Measurements from ENCODE around the gene WDR72. TPM values are rescaled to one million over a fixed set of nuclear protein-coding genes. Genes with fewer than 3 reads are reported as not detected.

WDR72 gene
- polyA plus RNA-seq, 1 donor from 2014 or later, result 0.05 TPM

- TF ChIP-seq POLR2AphosphoS5 (IDR thresholded peaks at IDR 0.05), result no peak
- Histone ChIP-seq H3K4me3 (ENCODE audit: low read length) (no peak overlapping the region), H3F3A (ENCODE audit: insufficient read depth, low read length, poor library complexity, severe bottlenecking) (no peaks in the 10 kb centered on the region), H3K9ac (ENCODE audit: low read length) (no peak overlapping the region), H3K27ac (ENCODE audit: low read length) (no peak overlapping the region), H4K20me1 (ENCODE audit: insufficient read depth) (no peaks in the 10 kb centered on the region), H3K9me3 (ENCODE audit: low read length) (no peaks in the 10 kb centered on the region), H3K9me2 (ENCODE audit: insufficient read depth, low read length) (no peaks in the 10 kb centered on the region), H3K27me3 (ENCODE audit: insufficient read depth, low read depth, low read length) (no peaks in the 10 kb centered on the region), H3K79me2 (replicated peaks; ENCODE audit: insufficient read depth, low read length) (no peaks in the 10 kb centered on the region), H2AFZ (ENCODE audit: low read depth, low read length) (no peak overlapping the region), H3K36me3 (ENCODE audit: insufficient read depth, low read length) (no peaks in the 10 kb centered on the region), H3K4me2 (ENCODE audit: low read length) (no peak overlapping the region)
These were observed 141.0 kb downstream of the WDR72 start for GRCh38 chr15:53618461-53618860.

GRCh38 chr15:53611145-53611920, 148.1 kb downstream of the WDR72 start:
- Histone ChIP-seq H3K9me3 (ENCODE audit: low read length) (no peaks in the 10 kb centered on the region), H3K9me2 (ENCODE audit: insufficient read depth, low read length) (no peaks in the 10 kb centered on the region), H3K36me3 (ENCODE audit: insufficient read depth, low read length) (no peaks in the 10 kb centered on the region), H2AFZ (ENCODE audit: low read depth, low read length) (no peak overlapping the region), H3K79me2 (replicated peaks; ENCODE audit: insufficient read depth, low read length) (no peaks in the 10 kb centered on the region), H3K9ac (ENCODE audit: low read length) (no peak overlapping the region), H3F3A (ENCODE audit: insufficient read depth, low read length, poor library complexity, severe bottlenecking) (no peaks in the 10 kb centered on the region), H3K4me2 (ENCODE audit: low read length) (no peak overlapping the region), H3K27ac (ENCODE audit: low read length) (no peak overlapping the region), H3K27me3 (ENCODE audit: insufficient read depth, low read depth, low read length) (no peaks in the 10 kb centered on the region), H3K4me3 (ENCODE audit: low read length) (no peak overlapping the region), H4K20me1 (ENCODE audit: insufficient read depth) (no peaks in the 10 kb centered on the region)
- TF ChIP-seq RAD21 (conservative IDR thresholded peaks at IDR 0.05), result no peak
- TF ChIP-seq SMC3 (conservative IDR thresholded peaks at IDR 0.05; ENCODE audit: poor library complexity), result no peak
- TF ChIP-seq POLR2AphosphoS5 (IDR thresholded peaks at IDR 0.05), result no peak

DNA sequence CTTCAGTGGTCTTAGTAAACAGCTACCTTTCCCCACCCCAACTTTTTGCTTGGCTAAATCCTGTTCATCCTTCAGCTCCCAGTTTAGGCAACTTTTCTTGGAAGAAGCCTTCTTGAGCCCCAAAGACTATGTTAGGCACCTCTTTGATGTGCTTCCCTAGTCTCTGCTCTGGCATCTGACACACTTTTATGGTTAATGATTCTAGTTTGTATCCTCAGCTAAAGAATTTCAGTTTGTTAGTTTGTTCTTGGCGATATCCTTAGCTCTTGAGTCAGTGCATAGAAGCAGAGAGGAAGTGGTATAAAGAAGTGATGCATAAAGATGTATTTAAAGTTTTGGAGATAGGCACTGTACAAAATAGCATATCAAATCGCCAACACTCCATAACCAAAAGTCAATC, 168.4 kb downstream of the WDR72 start:
- H4K20me1 ChIP-seq (ENCODE audit: insufficient read depth), result no peaks in the 10 kb centered on the region
- H3K4me2 ChIP-seq (ENCODE audit: low read length), result no peak overlapping the region
- H3K9me3 ChIP-seq (ENCODE audit: low read length), result no peaks in the 10 kb centered on the region
- no peak overlapping the region for H3K27ac ChIP-seq (ENCODE audit: low read length)
- no peak overlapping the region for H3K9ac ChIP-seq (ENCODE audit: low read length)
- H2AFZ ChIP-seq (ENCODE audit: low read depth, low read length), result no peak overlapping the region
- TF ChIP-seq POLR2AphosphoS5 (IDR thresholded peaks at IDR 0.05) (no peak), EZH2 (IDR thresholded peaks at IDR 0.05; ENCODE audit: borderline replicate concordance, insufficient read depth, low read length, poor library complexity, severe bottlenecking) (no peak), EP300 (conservative IDR thresholded peaks at IDR 0.05; ENCODE audit: poor library complexity, severe bottlenecking) (no peak)
- H3K9me2 ChIP-seq (ENCODE audit: insufficient read depth, low read length), result no peaks in the 10 kb centered on the region
- H3K27me3 ChIP-seq (ENCODE audit: insufficient read depth, low read depth, low read length), result no peaks in the 10 kb centered on the region
- H3K79me2 ChIP-seq (replicated peaks; ENCODE audit: insufficient read depth, low read length), result no peaks in the 10 kb centered on the region
- no peaks in the 10 kb centered on the region for H3F3A ChIP-seq (ENCODE audit: insufficient read depth, low read length, poor library complexity, severe bottlenecking)
- no peaks in the 10 kb centered on the region for H3K36me3 ChIP-seq (ENCODE audit: insufficient read depth, low read length)
- H3K4me3 ChIP-seq (ENCODE audit: low read length), result no peak overlapping the region

- Histone ChIP-seq H3K36me3 (ENCODE audit: insufficient read depth, low read length) (no peaks in the 10 kb centered on the region), H4K20me1 (ENCODE audit: insufficient read depth) (no peaks in the 10 kb centered on the region), H3K9me2 (ENCODE audit: insufficient read depth, low read length) (no peaks in the 10 kb centered on the region), H3K79me2 (replicated peaks; ENCODE audit: insufficient read depth, low read length) (no peaks in the 10 kb centered on the region), H3K9ac (ENCODE audit: low read length) (no peak overlapping the region), H3K4me3 (ENCODE audit: low read length) (no peak overlapping the region), H3K27me3 (ENCODE audit: insufficient read depth, low read depth, low read length) (no peaks in the 10 kb centered on the region), H3K27ac (ENCODE audit: low read length) (no peak overlapping the region), H2AFZ (ENCODE audit: low read depth, low read length) (no peak overlapping the region), H3K4me2 (ENCODE audit: low read length) (no peak overlapping the region), H3K9me3 (ENCODE audit: low read length) (no peaks in the 10 kb centered on the region), H3F3A (ENCODE audit: insufficient read depth, low read length, poor library complexity, severe bottlenecking) (no peaks in the 10 kb centered on the region)
- no peak for TF ChIP-seq POLR2AphosphoS5 (IDR thresholded peaks at IDR 0.05)
- no peak for TF ChIP-seq MXI1 (conservative IDR thresholded peaks at IDR 0.05; ENCODE audit: poor library complexity, severe bottlenecking)
- no peak for TF ChIP-seq SMC3 (conservative IDR thresholded peaks at IDR 0.05; ENCODE audit: poor library complexity)
- TF ChIP-seq TAF1 (IDR thresholded peaks at IDR 0.05; ENCODE audit: low read depth), result no peak
- no peak for TF ChIP-seq REST (IDR thresholded peaks at IDR 0.05; ENCODE audit: borderline replicate concordance)
- TF ChIP-seq EP300 (conservative IDR thresholded peaks at IDR 0.05; ENCODE audit: poor library complexity, severe bottlenecking), result no peak
- no peak for TF ChIP-seq EZH2 (IDR thresholded peaks at IDR 0.05; ENCODE audit: borderline replicate concordance, insufficient read depth, low read length, poor library complexity, severe bottlenecking)
- no peak for TF ChIP-seq CTCF (IDR thresholded peaks at IDR 0.05; ENCODE audit: poor library complexity, severe bottlenecking)
- no peak for TF ChIP-seq RAD21 (conservative IDR thresholded peaks at IDR 0.05)
These were observed 169.1 kb downstream of the WDR72 start for GRCh38 chr15:53590380-53590779.

All from neural cell (in vitro differentiated cells).